Tibial nerve (tissue), 4 donors: ENCODE results near the gene STPG1.

Experiments
- EP300 ChIP-seq, 2 donors: sonication (generic); formaldehyde crosslinking; IDR thresholded peaks; one replicate each; pipeline ENCODE4 v1.6.1; 2017; ENCODE audit warnings: antibody characterized with exemption in 2 of 2, mild to moderate bottlenecking in 1 of 2
- POLR2A ChIP-seq, 2 donors: fragments of 450-650 bp; IDR thresholded peaks; one replicate each; pipeline ENCODE4 v1.6.1; 2017; ENCODE audit warnings: antibody characterized with exemption in 2 of 2, mild to moderate bottlenecking in 2 of 2, moderate library complexity in 2 of 2
- TF ChIP-seq, protein P1 (sequence below), 5 experiments: fragments of 200-600 bp in 3 of 5; fragments of 450-650 bp in 2 of 5; sonication (generic) in 3 of 5; IDR thresholded peaks; one replicate each; pipeline ENCODE4 v1.5.1; 2016 to 2019; ENCODE audit warnings: antibody characterized with exemption in 5 of 5, mild to moderate bottlenecking in 3 of 5, moderate library complexity in 2 of 5

DNA sequence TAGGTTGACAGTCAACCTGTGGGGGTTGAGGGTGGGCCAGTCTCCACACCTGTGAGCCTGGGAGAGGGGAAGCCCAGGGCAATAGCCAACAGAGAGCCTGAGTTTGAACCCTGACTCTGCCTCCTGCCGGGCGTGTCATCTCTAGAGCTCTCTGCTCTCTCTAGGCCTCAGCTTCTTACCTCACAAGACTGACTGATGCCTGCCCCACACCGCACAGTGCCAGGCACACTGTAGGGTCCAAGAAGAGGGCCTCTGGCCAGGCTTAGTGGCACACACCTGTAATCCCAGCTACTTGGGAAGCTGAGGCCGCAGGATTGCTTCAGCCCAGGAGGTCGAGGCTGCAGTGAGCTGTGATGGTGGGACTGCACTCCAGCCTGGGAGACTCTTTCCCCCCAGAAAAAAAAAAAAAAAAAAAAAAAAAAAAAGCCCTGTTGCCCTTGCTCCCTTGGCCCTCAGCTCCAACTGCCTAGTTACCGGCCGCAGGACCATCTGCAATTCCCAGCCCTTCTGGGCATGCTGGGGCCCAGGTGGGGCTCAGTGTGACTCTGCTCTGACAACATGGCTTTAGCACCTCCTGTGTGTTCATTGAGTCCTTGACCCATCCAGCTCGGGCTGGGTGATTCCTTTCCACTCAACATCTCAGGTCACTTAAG, 69.4 kb downstream of the STPG1 start:
- TF ChIP-seq, protein P1, sequence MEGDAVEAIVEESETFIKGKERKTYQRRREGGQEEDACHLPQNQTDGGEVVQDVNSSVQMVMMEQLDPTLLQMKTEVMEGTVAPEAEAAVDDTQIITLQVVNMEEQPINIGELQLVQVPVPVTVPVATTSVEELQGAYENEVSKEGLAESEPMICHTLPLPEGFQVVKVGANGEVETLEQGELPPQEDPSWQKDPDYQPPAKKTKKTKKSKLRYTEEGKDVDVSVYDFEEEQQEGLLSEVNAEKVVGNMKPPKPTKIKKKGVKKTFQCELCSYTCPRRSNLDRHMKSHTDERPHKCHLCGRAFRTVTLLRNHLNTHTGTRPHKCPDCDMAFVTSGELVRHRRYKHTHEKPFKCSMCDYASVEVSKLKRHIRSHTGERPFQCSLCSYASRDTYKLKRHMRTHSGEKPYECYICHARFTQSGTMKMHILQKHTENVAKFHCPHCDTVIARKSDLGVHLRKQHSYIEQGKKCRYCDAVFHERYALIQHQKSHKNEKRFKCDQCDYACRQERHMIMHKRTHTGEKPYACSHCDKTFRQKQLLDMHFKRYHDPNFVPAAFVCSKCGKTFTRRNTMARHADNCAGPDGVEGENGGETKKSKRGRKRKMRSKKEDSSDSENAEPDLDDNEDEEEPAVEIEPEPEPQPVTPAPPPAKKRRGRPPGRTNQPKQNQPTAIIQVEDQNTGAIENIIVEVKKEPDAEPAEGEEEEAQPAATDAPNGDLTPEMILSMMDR (IDR thresholded peaks at IDR 0.05) = no peak
- TF ChIP-seq POLR2A (IDR thresholded peaks at IDR 0.05) (no peak), EP300 (IDR thresholded peaks at IDR 0.05) (no peak)
